Glomerular visceral epithelial cell (primary cell): ENCODE results near the gene SLC25A44.
A peak's percentile ranks its signal among the peaks of the same experiment; 100 is the strongest.
"Not testable (repeated sequence)": the region's sequence is repeated elsewhere in the genome, so short reads cannot be mapped to it uniquely, and the experiment has no call there.

Experiments
- DNase-seq: peaks from one replicate; pipeline ENCODE4 v3.0.0-alpha.2; 2016; ENCODE audit errors: extremely low spot score

The SLC25A44 gene

DNA sequence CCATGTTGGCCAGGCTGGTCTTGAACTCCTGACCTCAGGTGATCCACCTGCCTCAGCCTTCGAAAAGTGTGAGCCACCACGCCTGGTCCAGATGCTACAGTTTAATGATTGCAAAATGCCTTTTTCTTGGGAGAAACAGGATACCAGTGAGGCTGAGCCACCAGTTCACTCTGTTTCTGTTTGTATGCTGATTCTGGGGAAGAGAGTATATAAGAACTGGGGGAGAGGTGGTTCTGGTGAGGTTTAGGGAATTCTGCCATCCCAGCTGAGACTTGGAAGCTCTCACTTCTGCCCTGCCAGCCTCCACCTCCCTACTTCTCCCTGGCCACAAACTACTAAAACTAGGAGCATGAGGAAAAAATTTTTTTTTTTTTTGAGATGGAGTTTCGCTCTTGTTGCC lies 10.8 kb downstream of the SLC25A44 start:
- DNase-seq = no peak

DNA sequence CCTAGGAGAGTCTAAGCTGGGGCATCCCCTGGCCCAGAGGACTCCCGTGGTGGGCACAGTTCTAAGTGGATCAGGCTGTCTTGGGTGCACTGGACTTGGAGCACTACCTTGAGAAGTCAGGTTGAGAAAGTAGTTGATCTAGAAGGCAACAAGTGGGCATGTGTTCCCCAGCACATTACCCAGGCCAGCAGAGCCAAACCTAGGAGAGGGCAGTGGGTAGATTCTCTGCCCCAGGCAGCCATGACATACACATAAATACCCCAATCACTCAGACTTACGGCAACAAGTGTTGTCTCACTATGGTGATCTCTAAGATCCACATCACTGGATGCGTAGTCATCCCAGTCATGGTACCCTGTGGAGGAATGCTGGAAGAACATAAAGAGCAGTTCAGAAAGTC lies 17.3 kb downstream of the SLC25A44 start:
- no peak for DNase-seq

DNA sequence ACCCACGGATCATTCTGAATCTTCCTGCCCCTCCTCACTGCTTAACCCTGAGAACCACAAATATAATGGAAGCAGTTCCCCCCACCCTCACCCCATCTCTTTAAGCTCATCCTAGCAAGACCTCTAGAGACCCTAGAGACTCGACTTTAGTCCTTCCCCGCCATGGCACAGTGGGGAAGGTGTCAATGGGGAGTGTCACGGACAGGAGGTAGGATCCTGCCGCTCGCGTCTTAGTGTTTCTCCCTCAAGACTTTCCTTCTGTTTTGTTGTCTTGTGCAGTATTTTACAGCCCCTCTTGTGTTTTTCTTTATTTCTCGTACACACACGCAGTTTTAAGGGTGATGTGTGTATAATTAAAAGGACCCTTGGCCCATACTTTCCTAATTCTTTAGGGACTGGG lies 18.2 kb downstream of the SLC25A44 start:
- no peak for DNase-seq

DNA sequence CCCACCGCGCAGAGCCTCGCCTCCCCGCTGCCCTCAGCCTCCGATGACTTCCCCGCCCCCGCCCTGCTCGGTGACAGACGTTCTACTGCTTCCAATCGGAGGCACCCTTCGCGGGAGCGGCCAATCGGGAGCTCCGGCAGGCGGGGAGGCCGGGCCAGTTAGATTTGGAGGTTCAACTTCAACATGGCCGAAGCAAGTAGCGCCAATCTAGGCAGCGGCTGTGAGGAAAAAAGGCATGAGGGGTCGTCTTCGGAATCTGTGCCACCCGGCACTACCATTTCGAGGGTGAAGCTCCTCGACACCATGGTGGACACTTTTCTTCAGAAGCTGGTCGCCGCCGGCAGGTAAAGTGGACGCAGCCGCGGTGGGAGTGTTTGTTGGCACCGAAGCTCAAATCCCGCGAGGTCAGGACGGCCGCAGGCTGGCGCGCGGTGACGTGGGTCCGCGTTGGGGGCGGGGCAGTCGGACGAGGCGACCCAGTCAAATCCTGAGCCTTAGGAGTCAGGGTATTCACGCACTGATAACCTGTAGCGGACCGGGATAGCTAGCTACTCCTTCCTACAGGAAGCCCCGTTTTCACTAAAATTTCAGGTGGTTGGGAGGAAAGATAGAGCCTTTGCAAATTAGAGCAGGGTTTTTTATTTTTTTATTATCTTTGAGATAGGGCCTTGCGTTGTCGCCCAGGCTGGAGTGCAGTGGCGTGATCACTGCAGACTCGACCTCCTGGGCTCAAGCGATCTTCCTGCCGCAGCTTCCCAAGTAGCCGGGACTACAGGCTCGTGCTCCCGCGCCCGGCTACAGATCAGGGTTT lies 19.1 kb downstream of the SLC25A44 start, which contains the start of gene PMF1:
TSS of gene PMF1 (plus strand) at position 175 of the 811 bp plus-strand sequence. CDS start at position 184, 9 bp downstream.
- peak; percentile 96 for DNase-seq

DNA sequence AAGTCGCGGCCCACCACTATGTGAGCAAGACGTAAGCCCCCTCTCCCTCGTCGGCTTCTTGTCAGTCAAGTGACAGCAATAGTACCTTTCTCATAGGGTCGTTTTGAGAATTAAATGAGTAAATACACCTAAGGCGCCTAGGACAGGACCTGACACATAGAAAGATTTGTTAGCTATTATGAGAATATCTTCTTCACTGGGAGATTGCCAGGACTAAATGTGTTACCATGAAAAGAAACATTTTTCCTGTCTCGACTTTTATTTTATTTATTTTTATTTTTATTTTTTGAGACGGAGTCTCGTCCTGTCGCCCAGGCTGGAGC lies 19.7 kb downstream of the SLC25A44 start:
- DNase-seq = no peak

DNA sequence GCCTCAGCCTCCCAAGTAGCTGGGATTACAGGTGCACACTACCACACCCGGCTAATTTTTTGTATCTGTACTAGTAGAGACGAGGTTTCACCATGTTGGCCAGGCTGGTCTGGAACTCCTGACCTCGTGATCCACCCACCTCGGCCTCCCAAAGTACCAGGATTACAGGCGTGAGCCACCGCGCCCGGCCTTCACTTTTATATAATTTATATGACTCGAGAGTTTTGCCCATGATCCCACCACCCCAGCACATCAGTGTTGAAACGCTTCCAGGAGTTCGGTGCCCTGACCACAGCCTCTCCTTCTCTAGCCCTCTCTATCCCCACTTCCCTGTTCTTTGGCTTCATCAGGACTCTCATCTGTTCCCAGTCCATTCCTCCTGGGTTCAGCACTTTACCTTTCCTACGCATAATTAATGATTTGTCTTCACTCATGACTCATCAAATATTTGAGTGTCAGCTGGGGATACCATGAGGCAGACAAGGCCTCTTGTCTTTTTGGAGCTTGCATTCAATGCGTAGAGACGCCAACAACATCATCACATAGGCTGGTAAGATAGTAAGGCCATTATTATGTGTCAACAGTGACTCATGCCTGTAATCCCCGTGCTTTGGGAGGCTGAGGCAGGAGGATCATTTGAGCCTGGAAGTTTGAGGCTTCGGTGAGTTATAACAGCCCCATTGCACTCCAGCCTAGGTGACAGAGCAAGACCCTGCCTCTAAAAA lies 20.3 kb downstream of the SLC25A44 start:
- DNase-seq = peak; percentile 78

DNA sequence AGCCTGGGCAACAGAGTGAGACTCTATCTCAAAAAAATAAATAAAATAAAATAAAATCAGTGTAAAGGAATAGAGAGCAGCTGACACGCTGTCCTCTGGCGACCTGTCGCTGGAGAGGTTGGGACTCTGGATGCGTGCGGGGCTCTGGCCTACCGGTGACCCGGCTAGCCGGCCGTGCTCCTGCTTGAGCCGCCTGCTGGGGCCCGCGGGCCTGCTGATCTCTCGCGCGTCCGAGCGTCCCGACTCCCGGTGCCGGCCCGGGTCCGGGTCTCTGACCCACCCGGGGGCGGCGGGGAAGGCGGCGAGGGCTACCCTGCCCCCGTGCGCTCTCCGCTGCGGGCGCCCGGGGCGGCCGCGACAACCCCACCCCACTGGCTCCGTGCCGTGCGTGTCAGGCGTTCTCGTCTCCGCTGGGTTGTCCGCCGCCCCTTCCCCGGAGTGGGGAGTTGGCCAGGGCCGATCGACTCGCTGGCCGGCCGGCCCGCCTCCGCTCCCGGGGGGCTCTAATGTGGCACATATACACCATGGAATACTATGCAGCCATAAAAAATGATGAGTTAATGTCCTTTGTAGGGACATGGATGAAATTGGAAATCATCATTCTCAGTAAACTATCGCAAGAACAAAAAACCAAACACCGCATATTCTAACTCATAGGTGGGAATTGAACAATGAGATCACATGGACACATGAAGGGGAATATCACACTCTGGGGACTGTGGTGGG lies 22.6 kb downstream of the SLC25A44 start:
- not testable (repeated sequence) for DNase-seq

DNA sequence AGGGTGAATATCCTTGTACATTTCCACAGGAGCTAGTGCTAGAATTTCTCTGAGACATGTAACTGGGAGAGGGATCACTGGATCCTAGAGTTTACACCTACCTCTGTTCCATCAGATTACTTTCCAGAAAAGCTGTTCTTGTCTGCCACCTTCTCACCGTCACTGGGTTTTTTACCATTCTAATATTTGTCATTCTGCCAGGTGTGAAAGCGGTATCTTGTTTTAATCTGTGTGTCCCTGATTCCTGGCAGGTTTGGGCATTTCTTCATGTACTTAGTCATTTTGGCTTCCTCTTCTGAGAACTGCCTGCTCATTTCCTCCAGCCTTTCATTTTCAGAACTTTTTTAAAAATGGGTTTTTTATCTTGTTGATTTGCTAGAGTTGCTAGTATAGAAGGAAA lies 24.0 kb downstream of the SLC25A44 start:
- no peak for DNase-seq

DNA sequence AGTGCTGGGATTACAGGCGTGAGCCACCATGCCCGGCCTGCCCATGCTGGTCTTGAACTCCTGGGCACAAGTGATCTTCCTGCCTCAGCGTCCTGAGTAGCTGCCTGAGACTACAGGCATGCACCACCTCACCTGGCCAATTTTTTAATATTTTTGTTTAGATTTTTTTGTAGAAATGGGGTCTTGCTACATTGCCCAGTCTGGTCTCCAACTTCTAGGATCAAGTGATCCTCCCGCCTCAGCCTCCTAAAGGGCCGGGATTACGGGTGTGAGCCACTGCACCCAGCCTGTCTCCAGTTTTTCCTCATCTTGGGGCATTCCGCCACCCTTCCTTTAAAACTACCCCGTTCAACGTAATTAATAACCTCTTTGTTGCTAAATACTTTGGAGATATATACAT lies 26.3 kb downstream of the SLC25A44 start:
- no peak for DNase-seq

DNA sequence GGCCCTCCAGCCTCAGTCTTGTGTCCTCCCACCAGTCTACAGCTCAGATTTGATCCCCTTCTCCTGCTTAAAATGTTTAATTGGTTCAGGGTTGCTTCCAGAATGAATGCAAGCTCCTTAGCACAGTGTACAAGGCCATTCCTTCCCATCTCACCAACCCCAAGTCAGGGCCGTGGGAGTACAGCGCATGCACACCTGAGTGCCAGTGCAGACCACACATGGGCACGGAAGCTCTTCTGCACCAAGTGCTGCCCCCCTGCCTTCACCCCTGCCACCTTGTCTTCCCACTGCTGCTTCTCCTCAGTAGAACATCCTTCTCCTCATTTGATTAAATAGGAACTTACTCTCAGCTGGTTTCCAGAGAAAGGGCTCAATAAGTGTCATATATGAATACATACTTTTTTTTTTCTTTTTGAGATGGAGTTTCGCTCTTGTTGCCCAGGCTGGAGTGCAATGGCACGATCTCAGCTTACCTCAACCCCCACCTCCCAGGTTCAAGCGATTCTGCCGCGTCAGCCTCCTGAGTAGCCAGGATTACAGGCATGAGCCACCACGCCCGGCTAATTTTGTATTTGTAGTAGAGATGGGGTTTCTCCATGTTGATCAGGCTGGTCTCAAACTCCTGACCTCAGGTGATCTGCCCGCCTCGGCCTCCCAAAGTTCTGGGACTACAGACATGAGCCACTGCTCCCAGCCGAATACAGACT lies 28.2 kb downstream of the SLC25A44 start:
- DNase-seq = no peak

DNA sequence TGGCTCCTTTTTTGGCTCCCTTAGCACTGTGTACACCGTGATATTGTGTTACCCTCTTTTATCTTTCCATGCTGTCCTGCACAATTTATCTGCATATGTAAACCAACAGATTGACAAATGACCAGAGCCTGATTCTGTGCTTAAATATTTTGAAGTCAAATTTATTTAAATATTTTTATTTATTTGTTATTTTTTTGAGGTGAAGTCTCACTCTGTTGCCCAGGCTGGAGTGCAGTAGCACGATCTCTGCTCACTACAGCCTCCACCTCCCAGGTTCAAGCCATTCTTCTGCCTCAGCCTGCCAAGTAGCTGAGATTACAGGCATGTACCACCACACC lies 31.7 kb downstream of the SLC25A44 start:
- no peak for DNase-seq

DNA sequence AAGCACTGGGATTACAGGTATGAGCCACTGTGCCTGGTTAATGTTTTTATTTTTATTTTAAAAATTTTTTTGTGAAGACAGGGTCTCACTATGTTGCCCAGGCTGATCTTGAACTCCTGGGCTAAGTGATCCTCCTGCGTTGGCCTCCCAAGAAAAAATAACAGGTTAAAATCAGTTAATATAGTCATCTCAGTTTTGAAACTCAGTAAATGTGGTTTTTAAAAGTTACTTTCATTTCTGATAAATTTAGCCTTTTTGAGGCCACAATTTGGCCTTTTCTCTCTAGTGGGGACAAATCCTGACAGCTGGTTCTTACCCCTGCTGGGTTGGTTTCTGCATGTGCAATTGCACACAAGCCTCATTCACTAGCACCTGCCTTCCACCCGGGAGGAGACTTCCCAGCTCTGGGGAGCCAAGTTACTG lies 32.2 kb downstream of the SLC25A44 start:
- no peak for DNase-seq

DNA sequence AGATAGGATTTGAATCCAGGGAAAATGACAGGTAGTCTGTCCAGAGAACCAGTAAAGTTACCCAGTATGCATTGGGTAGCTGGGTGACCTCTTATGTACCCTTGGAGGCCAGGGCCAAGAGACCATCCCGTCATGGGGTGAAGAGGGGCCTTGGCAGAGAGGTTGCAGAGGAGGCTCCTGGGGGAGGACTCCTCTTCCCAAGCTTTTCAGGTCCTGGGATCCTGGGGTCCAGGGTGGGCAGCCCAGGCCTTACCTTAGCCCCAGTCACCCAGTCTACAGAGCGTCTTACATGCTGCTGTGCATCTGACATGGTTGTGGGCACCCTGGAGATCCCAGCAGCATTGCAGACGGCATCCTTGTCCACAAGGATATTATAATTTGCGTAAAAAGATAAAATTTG lies 32.9 kb downstream of the SLC25A44 start:
- DNase-seq = no peak

DNA sequence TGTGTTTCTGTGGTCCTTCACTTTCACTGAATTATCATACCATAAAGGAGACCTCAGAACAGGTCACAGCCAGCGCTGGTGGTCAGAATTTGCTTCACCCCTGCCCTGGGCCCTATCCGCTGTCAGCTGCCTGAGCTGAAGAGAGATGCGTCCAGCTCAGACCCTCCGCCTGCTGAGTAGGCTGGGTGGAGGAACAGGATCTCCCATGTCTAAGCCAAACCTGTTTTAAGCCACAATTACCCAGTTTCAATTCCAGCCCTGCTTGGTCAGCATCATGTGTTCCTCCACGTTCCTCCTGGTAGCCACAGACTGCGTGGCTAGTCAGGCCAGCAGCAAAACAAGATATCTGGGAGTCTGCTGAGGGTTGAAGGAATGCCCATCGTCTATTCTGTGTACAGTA lies 34.6 kb downstream of the SLC25A44 start:
- no peak for DNase-seq

DNA sequence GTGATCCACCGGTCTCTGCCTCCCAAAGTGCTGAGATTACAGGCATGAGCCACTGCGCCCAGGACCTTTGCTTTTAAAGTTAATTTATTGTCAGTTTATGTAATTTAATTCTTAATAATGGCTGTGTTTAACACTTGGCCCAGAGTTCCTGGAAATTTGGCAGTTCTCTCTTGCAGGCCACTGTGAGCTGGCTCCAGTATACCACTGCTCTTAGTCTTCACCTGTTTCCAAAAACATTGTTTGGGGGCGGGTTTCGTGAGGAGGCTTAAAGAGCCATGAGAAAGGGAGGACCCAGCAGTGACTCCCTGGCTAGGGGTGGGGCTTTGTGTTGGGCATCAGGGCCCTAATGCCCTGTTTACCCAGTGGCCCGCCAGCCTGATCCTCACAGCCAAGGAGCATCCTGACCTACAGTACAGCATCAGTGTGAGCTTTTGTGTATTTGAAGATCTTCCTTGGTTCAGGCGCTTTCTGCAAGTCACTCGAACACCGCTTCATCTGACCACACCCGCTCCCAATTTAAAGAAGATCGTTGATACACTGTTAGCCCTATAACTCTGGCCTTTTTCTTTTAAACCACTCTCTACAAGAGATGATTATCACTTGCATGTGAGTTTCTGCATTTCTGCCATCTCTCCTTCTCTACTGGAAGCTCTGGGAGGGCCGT lies 36.0 kb downstream of the SLC25A44 start:
- DNase-seq = no peak

DNA sequence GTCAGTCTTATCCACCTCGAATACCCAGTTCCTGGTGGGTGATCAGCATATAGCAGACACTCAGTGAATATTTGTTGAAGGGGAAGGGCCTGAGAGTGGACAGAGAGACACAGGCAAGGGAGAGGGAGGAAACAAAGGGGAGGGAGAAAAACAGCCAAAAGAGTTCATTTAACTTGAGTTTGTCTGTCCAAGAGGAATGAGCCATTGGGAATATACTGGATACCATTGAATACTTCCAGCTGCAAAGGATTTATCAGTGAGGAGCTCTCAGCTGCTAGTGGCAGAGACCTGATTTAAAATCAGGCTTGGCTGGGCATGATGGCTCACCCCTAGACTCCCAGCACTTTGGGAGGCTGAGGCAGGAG lies 36.6 kb downstream of the SLC25A44 start:
- DNase-seq = no peak

DNA sequence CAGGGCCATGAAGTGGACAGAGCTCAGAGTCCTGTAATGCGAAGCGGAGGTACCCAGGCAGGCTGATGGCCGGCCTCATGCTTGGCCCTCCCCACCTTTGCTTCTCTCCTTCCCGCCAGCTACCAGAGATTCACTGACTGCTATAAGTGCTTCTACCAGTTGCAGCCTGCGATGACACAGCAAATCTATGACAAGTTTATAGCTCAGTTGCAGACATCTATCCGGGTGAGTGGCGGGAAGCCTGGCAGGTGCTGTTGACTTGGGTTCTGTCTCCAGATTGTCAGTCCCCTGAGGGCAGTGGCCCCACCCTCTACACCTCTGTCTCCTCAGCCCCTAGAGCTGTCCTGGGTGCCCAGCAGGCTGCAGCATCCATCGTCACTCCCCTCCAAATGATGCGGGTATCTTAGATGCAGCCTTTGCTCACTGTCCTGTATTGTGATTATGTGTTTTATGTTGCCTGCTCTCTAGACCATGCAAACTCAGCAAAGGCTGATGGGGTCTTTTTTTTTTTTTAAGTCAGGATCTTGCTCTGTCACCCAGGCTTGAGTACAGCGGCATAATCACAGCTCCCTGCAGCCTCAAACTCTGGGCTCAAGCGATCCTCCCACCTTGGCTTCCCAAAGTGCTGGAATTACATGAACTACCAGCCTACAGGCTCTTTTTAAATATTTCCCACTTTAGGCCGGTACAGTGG lies 38.4 kb downstream of the SLC25A44 start:
- no peak for DNase-seq

DNA sequence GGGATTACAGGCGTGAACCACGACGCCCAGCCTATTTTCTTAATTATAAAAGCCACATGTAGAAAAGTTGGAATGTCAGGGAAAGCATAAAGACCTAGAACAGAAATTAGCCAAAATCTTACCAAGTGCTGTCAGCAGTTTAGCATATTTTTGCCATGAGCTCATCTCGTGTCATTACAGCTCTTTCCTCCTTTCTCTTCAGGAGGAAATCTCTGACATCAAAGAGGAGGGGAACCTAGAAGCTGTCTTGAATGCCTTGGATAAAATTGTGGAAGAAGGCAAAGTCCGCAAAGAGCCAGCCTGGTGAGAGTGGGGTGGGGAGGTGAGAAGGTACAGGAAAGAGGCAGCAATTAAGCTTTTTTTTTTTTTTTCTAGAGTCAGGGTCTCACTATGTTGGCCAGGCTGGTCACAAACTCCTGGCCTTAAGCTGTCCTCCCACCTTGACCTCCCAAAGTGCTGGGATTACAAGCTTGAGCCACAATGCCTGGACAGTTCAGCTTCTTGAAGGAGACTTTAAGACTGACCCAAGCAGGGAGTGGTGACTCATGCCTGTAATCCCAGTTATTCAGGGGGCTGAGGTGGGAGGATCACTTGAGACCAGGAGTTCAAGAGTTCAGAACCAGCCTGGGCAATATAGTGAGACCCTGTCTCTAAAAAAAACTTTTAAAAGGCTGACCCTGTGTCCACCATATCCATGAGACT lies 39.7 kb downstream of the SLC25A44 start:
- DNase-seq = peak; percentile 50

DNA sequence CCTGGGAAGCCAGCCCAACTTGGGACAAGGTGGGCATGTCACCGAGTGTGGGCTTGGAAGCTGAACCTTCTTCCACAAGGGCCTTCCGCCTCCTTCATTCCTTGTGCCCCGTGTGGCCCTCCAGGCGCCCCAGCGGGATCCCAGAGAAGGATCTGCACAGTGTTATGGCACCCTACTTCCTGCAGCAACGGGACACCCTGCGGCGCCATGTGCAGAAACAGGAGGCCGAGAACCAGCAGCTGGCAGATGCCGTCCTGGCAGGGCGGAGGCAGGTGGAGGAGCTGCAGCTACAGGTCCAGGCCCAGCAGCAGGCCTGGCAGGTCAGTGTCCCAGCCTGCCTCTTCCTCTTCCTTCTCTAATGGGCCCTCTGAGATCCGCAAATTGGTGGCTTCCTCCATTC lies 42.3 kb downstream of the SLC25A44 start:
- no peak for DNase-seq

DNA sequence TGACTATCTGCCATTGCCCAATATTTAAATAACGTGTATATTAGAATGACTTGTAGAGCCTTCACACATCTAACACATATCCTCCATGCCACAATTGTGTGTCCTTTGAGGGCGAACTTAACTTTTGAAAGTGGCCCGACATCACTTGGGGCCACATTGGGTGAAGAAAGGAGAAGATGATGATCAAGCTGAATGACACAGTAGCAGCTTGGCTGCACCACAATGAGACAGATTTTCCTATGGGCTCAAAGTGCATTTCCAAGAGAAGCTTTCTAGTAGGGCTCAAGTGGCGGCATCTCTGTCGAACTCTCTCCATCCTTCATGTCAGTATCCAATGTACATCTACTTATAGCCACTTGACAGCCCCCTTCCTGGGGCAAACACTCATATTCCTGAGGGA lies 44.3 kb downstream of the SLC25A44 start:
- DNase-seq = no peak
